ENCODE data around the gene CHSY3. TPM values are rescaled to one million over a fixed set of nuclear protein-coding genes. Genes with fewer than 3 reads are reported as not detected.

Gene CHSY3
- total RNA-seq, 2 donors from 2014 or later, result 0.09 to 2.0 TPM

- 88% methylated on average over 3 of the region's 3 CpGs for WGBS
- no peaks in the 10 kb centered on the region for H3K4me1 ChIP-seq (replicated peaks)
- no peak for DNase-seq (ENCODE audit: low spot score)
- H3K27ac ChIP-seq, result no peak overlapping the region
- no peaks in the 10 kb centered on the region for H3K36me3 ChIP-seq
- TF ChIP-seq POLR2AphosphoS5 (IDR thresholded peaks at IDR 0.05) (no peak), CTCF (IDR thresholded peaks at IDR 0.05) (no peak), POLR2A (IDR thresholded peaks at IDR 0.05) (no peak)
- no peaks in the 10 kb centered on the region for H3K27me3 ChIP-seq (replicated peaks; ENCODE audit: insufficient read depth)
- no peak overlapping the region for H3K4me3 ChIP-seq
- intact Hi-C loops (cut with DNase I), result loop anchor here (5.0 kb wide), 1 partner anchor 88 kb away; no protein-coding TSS in a partner anchor
- no peaks in the 10 kb centered on the region for H3K9me3 ChIP-seq
Measured at GRCh38 chr5:130164966-130165365, 260.7 kb downstream of the CHSY3 start.

GRCh38 chr5:130166839-130167490 is 262.7 kb downstream of the CHSY3 start:
- H3K4me3 ChIP-seq, result no peak overlapping the region
- H3K27me3 ChIP-seq (replicated peaks; ENCODE audit: insufficient read depth), result no peaks in the 10 kb centered on the region
- no peaks in the 10 kb centered on the region for H3K9me3 ChIP-seq
- intact Hi-C loops (cut with DNase I), result no loop called here
- no peak for DNase-seq (ENCODE audit: low spot score)
- 42% methylated on average over 1 of the region's 1 CpG for WGBS
- H3K4me1 ChIP-seq (replicated peaks), result no peaks in the 10 kb centered on the region
- no peak overlapping the region for H3K27ac ChIP-seq
- H3K36me3 ChIP-seq, result no peaks in the 10 kb centered on the region
- TF ChIP-seq POLR2AphosphoS5 (IDR thresholded peaks at IDR 0.05) (no peak), CTCF (IDR thresholded peaks at IDR 0.05) (no peak), POLR2A (IDR thresholded peaks at IDR 0.05) (no peak)

- TF ChIP-seq POLR2AphosphoS5 (IDR thresholded peaks at IDR 0.05), result no peak
- TF ChIP-seq CTCF (IDR thresholded peaks at IDR 0.05), result no peak
- no peak for TF ChIP-seq POLR2A (IDR thresholded peaks at IDR 0.05)
- no peaks in the 10 kb centered on the region for H3K4me1 ChIP-seq (replicated peaks)
- H3K9me3 ChIP-seq, result no peaks in the 10 kb centered on the region
- DNase-seq (ENCODE audit: low spot score), result no peak
- intact Hi-C loops (cut with DNase I), result no loop called here
- H3K27me3 ChIP-seq (replicated peaks; ENCODE audit: insufficient read depth), result no peaks in the 10 kb centered on the region
- H3K27ac ChIP-seq, result no peak overlapping the region
- no peak overlapping the region for H3K4me3 ChIP-seq
- H3K36me3 ChIP-seq, result no peaks in the 10 kb centered on the region
- WGBS, result 51% methylated on average over 4 of the region's 4 CpGs
Measured at GRCh38 chr5:130168211-130168610, 263.9 kb downstream of the CHSY3 start.

GRCh38 chr5:130171699-130172098 is 267.4 kb downstream of the CHSY3 start:
- Histone ChIP-seq H3K4me3 (no peak overlapping the region), H3K27ac (no peak overlapping the region), H3K4me1 (replicated peaks) (no peaks in the 10 kb centered on the region), H3K36me3 (no peaks in the 10 kb centered on the region), H3K27me3 (replicated peaks; ENCODE audit: insufficient read depth) (no peaks in the 10 kb centered on the region), H3K9me3 (no peaks in the 10 kb centered on the region)
- intact Hi-C loops (cut with DNase I), result no loop called here
- TF ChIP-seq CTCF (IDR thresholded peaks at IDR 0.05) (no peak), POLR2AphosphoS5 (IDR thresholded peaks at IDR 0.05) (no peak), POLR2A (IDR thresholded peaks at IDR 0.05) (no peak)
- no peak for DNase-seq (ENCODE audit: low spot score)

- intact Hi-C loops (cut with DNase I), result no loop called here
- no peak overlapping the region for H3K27ac ChIP-seq
- DNase-seq (ENCODE audit: low spot score), result no peak
- no peaks in the 10 kb centered on the region for H3K9me3 ChIP-seq
- 85% methylated on average over 7 of the region's 7 CpGs for WGBS
- H3K36me3 ChIP-seq, result no peaks in the 10 kb centered on the region
- no peaks in the 10 kb centered on the region for H3K27me3 ChIP-seq (replicated peaks; ENCODE audit: insufficient read depth)
- no peak for TF ChIP-seq POLR2A (IDR thresholded peaks at IDR 0.05)
- TF ChIP-seq CTCF (IDR thresholded peaks at IDR 0.05), result no peak
- no peak for TF ChIP-seq POLR2AphosphoS5 (IDR thresholded peaks at IDR 0.05)
- H3K4me1 ChIP-seq (replicated peaks), result no peaks in the 10 kb centered on the region
- no peak overlapping the region for H3K4me3 ChIP-seq
Measured at GRCh38 chr5:130183115-130183514, 278.9 kb downstream of the CHSY3 start.
